GM18508 (cell line): ENCODE results near the gene GABRG3.

Experiments used
- ATAC-seq: cut with Tn5 transposase; IDR thresholded peaks from one replicate; pipeline ENCODE4 v1.9.1; 2021; ENCODE audit warnings: moderate number of reproducible peaks; ENCODE audit not compliant: insufficient read depth, unreplicated experiment

GABRG3 gene

GRCh38 chr15:27091270-27091940, 120.4 kb downstream of the GABRG3 start:
- ATAC-seq = no peak

- ATAC-seq = no peak
Observed at GRCh38 chr15:27092390-27092789, 121.4 kb downstream of the GABRG3 start.

- ATAC-seq = no peak
Observed at GRCh38 chr15:27094235-27094634, 123.3 kb downstream of the GABRG3 start.

GRCh38 chr15:27095886-27096624, 125.1 kb downstream of the GABRG3 start:
- no peak for ATAC-seq

GRCh38 chr15:27097506-27097905, 126.5 kb downstream of the GABRG3 start:
- no peak for ATAC-seq

- ATAC-seq = no peak
Observed at GRCh38 chr15:27101982-27102381, 131.0 kb downstream of the GABRG3 start.

- no peak for ATAC-seq
Observed at GRCh38 chr15:27111323-27111722, 140.3 kb downstream of the GABRG3 start.

GRCh38 chr15:27114473-27114872, 143.5 kb downstream of the GABRG3 start:
- no peak for ATAC-seq

GRCh38 chr15:27119695-27120266, 148.8 kb downstream of the GABRG3 start:
- no peak for ATAC-seq

- ATAC-seq = no peak
Observed at GRCh38 chr15:27121672-27122071, 150.7 kb downstream of the GABRG3 start.

- ATAC-seq = no peak
Observed at GRCh38 chr15:27123291-27123690, 152.3 kb downstream of the GABRG3 start.

- no peak for ATAC-seq
Observed at GRCh38 chr15:27123808-27124207, 152.8 kb downstream of the GABRG3 start.

- ATAC-seq = no peak
Observed at GRCh38 chr15:27124287-27124871, 153.4 kb downstream of the GABRG3 start.

GRCh38 chr15:27125185-27125584, 154.2 kb downstream of the GABRG3 start:
- no peak for ATAC-seq

- no peak for ATAC-seq
Observed at GRCh38 chr15:27126449-27126848, 155.5 kb downstream of the GABRG3 start.

- no peak for ATAC-seq
Observed at GRCh38 chr15:27127815-27128570, 157.0 kb downstream of the GABRG3 start.

GRCh38 chr15:27133249-27133648, 162.3 kb downstream of the GABRG3 start:
- ATAC-seq = no peak

- ATAC-seq = no peak
Observed at GRCh38 chr15:27134481-27134880, 163.5 kb downstream of the GABRG3 start.

- no peak for ATAC-seq
Observed at GRCh38 chr15:27135151-27135550, 164.2 kb downstream of the GABRG3 start.

- ATAC-seq = no peak
Observed at GRCh38 chr15:27137127-27137526, 166.1 kb downstream of the GABRG3 start.
